ENCODE data around the gene ZIC5.

Gene ZIC5

DNA sequence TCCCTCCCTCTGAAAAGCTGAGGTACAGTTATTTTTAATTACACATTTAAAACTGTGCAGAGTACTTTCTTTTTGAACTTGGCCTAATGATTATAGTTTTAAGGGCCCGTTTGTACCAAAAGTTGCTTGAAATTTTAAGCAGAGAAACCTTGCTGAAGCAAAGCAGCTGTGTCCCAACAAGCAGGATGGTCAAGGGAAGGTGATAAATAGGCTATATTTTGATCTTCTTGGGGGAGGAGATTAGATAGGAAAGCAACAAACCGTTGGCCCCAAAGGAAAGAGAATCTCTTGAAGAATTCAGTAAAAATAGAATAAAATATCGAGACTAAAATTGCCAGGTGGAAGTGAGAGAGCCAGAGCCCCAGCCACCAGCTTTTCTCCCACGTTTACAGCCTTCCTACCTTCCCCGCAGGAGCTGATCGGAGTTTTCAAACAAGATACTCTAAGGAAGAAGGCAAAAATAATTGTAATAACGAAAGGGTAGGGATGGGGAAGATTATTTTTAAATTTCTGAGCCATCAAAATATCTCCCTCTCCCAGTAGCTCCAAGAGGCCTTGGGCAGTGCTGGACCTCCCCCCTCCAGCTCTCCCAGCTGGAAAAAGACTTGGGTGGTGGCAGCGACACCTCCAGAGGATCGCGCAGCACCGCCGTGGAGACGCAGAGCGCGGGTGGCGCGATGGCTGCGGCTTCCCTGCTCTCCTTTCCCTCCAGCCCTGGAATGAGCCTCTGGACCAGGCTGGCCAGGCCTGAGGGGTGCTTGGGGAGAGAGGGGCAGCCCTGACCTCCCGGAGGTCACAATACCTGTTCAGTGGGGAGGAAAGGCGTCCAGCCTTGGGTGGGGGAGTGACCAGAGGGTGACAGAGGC lies 15.8 kb upstream of the ZIC5 start:
- no peak for DNase-seq

DNA sequence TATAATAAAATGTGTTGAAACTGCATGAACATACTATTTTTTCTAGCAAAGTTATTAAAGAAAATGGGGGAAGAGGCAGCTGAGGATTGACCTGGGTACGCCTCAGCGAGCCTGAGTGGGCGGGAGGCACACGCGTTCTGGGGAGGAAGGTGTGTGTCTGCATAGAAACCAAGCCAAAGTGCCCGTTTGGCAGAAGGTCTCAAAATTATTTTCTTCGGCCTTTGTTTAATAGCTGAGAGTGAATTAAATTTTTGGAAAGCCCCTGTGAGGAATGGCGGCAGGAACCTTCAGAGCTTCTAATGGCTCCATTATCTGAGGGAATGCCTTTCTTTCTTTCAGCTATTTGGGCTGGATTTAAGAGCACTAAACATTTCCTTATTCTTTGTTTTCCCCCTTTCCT lies 15.2 kb upstream of the ZIC5 start:
- no peak for DNase-seq

DNA sequence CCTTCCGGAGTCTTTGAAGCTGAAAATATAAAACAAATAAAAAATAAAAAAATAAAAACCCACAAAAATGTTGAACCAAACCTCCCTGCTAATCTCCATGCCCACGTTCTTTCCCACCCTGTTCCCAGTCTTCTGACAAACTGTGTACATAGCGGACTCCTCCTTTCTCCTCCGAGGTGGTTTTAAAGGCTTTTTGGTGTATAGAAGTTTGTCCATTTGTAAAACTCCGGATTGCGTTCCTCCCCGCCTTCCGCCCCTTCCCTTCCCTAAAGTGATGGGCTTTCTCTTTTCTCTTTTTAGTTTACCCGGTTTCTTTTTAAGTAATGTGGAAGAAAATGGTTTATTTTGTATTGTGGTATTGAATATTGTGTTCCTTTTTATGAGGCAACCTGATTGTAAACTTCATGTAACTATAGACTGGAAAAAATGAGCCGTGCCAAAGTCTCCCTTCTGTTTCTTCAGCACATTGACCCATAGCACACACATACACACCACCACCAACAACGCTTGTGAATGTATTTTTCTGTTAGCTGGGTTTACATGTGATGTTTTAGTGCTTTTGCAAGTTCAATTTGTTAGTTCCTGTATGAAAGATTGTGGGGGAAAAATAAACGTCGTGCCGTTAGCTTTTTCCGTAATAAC lies 14.4 kb upstream of the ZIC5 start:
- DNase-seq: no peak

DNA sequence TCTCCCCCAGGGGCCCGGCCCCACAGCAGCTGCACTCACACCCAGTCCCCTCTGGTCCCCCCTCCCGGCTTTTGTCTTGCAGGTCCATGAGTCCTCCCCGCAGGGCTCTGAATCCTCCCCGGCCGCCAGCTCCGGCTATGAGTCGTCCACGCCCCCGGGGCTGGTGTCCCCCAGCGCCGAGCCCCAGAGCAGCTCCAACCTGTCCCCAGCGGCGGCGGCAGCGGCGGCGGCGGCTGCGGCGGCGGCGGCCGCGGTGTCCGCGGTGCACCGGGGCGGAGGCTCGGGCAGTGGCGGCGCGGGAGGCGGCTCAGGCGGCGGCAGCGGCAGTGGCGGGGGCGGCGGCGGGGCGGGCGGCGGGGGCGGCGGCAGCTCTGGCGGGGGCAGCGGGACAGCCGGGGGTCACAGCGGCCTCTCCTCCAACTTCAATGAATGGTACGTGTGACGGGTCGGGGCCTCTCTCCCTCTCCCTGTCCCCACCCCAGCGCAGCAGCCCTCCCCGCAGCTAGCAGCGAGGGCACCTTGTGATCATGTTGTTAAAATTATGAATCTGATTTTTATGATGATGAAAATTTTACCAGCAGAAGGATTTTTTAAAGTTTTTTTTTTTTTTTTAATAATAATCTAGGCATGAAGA lies 13.8 kb upstream of the ZIC5 start:
- DNase-seq: no peak

DNA sequence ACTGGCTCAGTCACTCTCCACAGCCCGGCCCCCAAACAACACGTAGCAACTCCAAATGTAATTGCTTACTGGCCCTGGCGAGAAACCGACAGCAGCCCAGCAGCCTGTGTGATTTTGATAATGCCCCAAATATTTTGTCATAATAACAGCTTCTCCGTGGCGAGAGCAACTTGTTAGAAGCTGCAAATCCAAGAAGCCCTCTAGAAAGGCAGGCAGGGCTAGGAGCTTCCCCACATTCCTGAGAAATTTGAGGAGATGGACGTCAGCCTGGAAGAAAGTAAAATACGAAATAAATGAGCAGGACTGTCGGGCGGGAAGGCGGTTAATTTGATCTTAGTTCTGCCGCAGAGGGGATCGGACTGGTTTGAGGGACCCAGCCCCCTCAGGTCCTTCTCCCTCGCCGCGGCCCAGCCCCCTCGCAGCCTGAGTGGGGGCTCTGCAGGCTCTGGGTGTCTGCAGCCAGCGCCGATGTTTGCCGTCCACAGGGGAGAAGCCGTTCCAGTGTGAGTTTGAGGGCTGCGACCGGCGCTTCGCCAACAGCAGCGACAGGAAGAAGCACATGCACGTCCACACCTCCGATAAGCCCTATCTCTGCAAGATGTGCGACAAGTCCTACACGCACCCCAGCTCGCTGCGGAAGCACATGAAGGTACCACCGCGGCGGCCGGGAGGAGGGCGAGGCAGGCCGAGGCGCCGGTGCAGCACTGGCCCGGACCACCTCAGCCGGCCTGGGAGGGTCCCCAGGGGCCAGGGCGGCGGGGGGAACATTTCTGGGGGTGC lies 13.1 kb upstream of the ZIC5 start:
- peak in 1 of 5 experiments; percentile 78 for DNase-seq

DNA sequence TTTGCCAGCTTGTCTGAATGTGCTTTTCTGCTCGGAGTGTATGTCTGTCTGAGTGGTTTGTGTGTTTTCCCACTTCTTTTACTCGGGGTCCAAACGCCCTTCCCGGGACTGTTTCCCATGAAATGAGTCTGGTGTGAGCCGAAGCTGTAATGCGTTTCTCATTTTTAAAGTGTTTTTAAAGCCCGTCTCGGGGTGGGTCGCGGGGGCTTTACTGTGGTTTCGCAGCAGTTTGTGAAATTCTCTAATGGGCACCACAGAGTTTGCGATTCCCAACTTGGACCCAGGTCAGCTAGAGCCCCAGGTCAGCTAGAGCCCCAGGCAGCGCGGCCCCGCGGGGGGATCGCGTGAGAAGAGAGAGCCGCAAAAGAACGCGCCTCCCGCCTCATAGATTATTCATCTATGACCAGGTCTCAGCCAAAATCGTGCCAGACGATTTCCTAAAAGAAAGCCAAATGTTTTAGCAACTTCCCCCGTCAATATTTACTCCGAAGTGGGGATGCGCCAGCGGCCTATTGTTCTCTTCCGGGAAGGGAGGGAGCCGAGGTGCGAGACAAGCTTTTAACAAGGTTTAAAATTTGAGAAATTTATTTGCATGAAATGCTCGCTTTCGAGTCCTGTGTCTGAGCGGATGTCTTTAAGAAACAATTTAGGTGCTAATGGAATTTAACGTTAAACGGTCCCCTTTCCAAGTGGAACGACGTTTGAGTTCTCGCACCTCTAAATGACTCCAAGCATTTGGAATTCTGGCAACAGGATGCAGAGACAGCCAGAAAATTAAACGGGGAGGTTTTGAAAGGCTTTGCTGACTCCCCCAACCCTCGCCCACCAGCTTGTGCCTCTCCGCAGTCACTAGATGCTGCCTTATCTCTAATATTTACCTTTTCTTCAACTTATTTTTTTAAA lies 12.2 kb upstream of the ZIC5 start:
- no peak for DNase-seq

DNA sequence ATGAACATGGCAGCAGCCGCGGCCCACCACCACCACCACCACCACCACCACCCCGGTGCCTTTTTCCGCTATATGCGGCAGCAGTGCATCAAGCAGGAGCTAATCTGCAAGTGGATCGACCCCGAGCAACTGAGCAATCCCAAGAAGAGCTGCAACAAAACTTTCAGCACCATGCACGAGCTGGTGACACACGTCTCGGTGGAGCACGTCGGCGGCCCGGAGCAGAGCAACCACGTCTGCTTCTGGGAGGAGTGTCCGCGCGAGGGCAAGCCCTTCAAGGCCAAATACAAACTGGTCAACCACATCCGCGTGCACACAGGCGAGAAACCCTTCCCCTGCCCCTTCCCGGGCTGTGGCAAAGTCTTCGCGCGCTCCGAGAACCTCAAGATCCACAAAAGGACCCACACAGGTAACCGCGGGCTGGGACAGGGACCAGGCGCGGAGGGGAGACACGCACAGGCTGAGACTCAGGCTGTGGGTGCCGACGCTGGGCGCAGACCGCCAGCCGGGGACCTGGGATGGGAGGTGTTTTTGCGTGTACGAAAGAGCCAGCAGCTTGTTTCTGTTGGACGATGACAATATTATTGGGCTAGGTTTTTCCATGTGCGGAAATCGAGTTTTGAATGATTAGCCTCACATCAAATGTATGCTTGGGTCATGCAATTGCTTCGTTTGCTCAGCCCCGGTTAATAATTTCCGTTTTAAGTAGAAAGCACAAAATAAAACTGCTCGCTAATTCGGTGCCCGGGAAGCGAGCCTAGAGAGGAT lies 11.3 kb upstream of the ZIC5 start:
- DNase-seq: peak in 1 of 5 experiments; percentile 50

DNA sequence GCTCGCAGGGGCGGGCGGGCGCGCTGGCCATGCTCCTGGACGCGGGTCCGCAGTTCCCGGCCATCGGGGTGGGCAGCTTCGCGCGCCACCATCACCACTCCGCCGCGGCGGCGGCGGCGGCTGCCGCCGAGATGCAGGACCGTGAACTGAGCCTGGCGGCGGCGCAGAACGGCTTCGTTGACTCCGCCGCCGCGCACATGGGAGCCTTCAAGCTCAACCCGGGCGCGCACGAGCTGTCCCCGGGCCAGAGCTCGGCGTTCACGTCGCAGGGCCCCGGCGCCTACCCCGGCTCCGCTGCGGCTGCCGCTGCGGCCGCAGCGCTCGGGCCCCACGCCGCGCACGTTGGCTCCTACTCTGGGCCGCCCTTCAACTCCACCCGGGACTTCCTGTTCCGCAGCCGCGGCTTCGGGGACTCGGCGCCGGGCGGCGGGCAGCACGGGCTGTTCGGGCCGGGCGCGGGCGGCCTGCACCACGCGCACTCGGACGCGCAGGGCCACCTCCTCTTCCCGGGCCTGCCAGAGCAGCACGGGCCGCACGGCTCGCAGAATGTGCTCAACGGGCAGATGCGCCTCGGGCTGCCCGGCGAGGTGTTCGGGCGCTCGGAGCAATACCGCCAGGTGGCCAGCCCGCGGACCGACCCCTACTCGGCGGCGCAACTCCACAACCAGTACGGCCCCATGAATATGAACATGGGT lies 10.6 kb upstream of the ZIC5 start:
- DNase-seq: peak in 1 of 5 experiments; percentile 69

DNA sequence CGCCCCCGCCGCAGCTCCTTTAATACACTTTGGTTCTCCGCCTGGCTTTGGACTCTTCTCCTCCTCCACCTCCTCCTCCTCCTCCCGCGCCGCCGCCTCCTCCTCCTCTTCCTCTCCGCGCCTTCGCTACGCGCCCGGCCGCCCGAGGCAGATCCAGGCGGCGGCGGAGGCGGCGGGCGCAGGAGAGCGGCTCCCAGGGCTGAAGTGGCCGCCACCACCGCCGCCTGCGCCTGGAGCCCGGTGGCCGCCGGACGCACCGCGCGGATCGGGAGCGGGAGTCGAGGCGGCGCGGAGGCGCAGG lies 10.1 kb upstream of the ZIC5 start, which contains the start of gene ZIC2:
TSS of gene ZIC2 (plus strand) at position 50 of the 301 bp plus-strand sequence. CDS start 281 bp downstream, outside the sequence.
- DNase-seq: no peak

DNA sequence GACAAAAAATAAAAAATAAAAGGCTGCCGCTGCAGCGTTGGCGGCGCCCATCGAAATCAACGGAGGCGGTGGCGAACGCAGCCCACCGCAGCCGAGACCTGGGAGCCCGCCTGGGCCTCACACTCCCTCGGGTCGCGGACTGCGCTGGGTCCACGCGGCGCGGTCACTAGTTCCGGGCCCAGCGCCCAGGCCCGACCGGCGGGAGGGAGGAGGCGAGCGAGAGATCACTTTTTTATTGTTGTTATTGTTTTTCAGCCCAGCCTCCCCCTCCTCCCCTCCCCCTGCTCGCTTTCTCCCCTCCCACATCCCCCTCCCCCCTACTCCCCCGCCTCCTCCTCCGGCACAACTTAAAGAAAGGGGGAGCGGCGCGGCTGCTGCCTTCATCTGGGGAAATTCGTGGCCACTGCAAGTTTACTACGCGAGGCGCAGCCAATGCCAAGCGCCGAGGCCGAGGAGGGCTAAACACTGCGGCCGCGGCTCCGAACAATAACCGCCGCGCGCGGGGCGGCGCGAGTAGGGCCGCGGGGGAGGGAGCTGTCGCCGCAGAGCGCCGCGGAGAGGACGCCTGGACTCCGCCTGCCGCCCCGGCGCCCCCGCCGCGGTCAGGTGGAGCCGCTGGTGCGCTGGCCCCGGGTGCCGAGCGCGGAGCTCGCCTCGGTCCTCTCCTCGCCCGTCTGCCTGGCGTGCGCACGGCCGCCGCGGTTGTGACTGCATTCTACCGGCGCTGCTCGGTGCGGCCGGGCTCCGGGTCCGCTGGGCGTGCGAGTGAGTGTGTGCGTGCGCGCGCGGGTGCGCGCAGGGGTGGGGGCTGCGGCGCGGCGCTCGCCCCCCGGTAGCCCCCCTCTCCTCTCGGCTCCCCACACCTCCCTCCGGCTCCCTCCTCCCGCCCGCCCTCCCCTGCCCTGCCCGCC lies 9.5 kb upstream of the ZIC5 start:
- DNase-seq: peak in 1 of 5 experiments; percentile 58

DNA sequence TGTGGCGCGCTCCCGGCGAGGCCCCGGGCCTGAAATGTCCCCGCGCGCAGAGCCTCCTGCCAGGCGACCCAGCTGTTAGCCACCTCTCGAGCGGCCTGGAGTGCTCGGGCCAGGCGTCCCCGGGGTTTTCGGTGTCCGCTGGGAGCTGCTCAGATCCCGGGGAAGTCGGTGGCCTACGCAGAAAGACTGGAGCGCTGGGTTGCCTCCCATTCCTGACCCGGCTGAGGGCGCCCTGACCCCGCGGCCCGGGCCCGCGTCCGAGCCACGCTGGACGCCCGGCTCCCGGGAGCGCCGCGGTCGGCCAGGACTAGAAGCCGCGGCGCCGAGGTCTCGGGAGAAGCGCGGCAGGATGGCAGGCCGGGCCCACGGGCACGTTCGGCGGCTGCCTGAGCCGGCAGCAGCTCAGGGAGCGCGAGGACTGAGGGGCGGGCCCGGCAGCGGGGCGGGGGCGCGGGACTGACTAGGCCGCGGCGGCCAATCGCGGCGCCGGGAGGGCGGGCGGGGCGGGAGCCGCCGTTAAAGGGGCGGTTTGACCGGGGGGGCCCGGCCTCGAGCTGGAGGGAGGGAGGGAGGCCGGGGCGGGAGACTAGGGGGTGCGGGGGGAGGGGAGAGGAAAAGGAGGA lies 8.7 kb upstream of the ZIC5 start:
- DNase-seq: peak in 4 of 5 experiments; percentile 41 to 83 (median 48)

DNA sequence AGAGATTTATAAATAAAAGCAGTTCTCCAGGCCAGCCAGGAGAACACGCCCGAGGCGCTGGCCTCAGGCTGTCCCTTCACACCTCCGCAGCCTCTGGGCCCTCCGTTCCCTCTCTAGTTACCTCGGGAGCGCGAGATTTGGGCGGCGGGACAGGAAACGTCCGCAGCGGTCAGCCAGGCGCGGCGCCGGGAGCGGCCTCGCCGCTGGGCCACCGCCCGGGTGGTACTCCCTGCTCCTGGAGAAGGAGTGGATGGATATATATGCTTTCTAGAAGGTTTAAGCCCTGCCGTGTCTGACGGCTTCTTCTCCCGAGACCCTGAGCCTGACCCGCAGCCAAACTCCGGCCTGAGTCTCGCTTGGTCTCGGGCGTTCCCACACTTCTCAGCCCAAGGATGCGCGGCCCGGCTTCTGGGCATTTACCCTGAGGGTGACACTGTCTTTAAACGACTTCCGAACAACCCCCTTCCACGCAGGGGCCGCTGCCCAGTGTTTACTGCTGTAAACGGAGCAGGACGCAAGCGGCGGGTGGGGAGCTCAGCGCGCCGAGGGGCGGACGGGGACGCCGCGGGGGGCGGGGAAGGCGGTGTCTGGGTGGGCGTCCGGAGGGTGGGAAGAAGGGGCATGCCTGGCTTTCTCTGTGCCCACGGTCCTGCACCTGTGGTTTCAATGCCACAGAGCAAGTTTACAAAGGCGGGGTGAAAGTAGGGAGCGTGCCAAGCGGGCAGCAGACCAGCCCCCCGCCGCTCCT lies 8.1 kb upstream of the ZIC5 start:
- DNase-seq: no peak

DNA sequence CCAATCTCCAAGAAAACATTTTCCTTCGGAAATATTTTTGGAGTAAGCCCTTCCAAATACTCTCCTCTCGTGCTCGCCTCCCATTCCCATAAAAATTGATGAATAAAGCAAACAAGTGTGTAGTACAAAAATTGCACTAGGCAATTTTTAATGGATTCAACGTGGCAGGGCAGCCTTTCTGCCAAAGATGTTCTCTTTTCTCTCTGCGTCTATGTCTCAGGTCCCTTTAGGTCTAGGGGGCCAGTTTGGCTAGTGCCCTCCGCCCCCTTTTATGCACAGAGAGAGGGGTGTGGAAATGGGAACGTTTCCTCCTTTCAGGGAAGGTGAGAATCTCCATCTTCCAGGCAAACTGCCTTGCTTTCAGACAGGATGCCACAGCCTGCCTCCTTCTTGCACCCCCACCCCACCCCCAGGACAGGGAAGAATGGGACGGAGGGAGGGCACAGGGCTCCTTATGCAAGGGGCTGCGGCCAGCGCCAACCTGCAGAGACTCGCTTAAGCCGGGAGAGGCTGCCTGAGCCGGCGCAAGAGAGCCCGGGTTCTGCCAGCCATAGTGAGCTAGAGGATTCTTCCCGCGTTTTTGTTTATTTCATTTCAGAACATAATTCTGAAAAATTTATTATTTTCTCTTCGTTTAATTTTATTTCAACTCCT lies 7.4 kb upstream of the ZIC5 start:
- no peak for DNase-seq

DNA sequence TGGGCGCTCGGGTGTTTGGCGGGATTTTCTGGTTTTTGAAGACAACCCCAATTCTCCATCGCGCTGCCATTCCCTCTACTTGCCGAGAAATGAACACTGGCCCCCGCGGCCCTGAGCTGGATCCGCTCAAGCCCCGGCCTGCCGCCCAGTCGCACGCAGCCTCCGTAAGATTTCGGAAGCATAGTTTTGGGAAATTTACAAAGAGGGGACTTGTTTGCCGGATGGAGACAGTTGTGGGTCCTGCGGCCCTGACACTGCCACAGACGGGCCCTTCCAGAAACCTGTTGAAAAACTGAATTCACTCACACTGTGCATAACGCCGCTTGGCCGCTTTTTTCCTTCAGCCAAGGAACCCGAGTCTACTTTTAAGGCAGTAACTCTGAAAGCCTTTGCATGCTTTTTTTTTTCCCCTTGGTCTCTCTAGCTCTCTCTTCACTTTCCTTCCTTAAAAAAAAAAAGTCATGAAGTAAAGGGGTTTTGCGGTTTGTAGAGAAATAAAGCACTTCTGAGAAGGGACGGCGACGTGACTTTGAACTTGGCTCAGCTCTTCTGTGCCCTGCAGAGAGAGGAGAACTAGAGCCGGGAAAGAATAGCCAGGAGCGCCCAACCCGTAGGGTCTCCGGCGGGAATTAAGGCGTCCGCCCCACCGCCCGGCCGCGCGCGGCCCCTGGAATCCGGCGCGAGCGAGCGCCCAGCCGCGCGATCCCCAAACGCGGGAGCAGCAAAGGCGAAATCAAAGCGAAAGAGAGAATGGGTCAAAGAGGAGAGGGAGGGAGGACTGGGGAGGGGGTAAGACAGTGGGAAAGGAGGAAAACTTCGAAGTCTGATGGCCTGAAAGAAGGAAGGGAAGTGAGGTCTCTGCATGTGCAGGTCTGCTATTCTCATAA lies 6.6 kb upstream of the ZIC5 start:
- no peak for DNase-seq

DNA sequence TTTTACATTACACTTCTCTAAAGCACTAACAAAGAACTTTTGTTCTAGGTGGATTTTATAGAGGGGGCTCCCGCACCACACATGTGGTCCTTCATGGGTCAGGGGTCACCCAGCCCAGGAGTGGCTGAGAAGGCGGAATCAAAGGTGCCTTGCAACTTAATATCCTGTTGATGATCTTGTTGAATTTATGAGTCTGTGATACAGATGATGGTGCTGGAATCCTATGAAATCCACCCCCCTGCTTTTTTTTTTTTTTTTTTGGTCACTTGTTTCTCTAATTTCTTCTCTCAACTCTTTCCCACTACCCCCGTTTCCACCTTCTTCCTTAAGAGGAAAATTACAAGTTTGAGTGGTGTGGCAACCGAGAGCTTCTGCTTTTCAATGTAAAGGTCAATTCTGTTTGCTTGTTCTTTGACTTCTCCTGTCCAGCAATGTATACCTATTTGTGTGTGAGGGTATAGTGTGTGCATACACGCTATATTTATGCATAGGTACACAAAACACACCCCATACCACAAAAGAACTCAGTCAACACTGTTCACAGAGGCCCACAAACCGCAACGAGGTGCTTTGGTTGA lies 5.9 kb upstream of the ZIC5 start:
- DNase-seq: no peak

DNA sequence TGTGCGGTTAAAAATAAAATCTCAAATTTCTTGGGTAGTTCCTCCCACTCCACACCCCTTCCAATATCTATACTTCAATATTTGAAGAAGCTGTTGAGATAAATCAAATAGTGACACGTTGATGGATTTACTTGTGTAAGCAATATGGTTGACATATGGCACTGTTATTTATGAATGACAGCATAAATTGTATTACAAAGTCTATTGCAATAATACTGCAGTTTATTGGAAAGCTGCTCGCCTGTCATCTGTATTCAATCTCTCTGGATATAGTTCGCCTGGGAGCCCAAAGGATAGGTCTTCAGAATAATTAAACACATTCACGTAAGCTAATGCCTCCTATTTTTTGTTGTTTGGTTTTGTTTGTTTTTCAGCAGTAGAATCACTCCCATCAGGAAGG lies 5.0 kb upstream of the ZIC5 start:
- no peak for DNase-seq
